ENCODE results near the gene TTC8.

DNA sequence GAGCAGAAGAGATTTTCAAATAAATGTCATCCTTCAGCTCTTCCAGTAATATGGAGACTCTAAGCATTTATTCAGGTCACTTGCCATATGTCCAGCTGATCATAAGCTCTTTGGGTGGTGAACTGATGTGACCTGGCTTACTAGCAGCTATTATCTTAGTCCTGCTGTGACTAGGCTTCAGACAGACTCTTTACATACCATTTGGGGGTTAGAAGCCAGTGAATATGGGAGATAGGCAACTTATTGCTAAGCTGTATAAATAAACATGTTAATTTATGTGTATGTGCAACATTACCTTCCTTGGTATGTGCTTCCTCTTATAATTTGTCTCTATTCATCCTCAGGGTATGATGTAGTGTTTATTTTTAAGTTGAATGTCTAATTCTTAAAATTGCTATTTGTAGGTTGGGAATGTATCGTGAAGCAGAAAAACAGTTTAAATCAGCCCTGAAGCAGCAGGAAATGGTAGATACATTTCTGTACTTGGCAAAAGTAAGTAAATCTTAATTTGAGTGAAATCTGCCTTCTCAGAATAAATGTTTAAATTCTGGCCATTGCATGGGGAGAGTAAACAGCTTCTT, 32.4 kb downstream of the TTC8 start:
- no peak for TF ChIP-seq GATA3 (IDR thresholded peaks at IDR 0.05; ENCODE audit: low read depth, low read length)
- no peak for TF ChIP-seq GATA2 (IDR thresholded peaks at IDR 0.05; ENCODE audit: low read depth, low read length)
